ENCODE data around the gene C19orf81. TPM values are rescaled to one million over a fixed set of nuclear protein-coding genes. Genes with fewer than 3 reads are reported as not detected.

The C19orf81 gene
- total and polyA plus RNA-seq, 7 donors: not detected

GRCh38 chr19:50668879-50669278, 19.6 kb downstream of the C19orf81 start:
- TF ChIP-seq CTCF (IDR thresholded peaks at IDR 0.05) (no peak), EP300 (IDR thresholded peaks at IDR 0.05) (no peak), POLR2AphosphoS5 (IDR thresholded peaks at IDR 0.05) (no peak), POLR2A (IDR thresholded peaks at IDR 0.05) (no peak)
- intact Hi-C loops (cut with DNase I): loop anchor here (5.0 kb wide), 1 partner anchor 113 kb away; no protein-coding TSS in a partner anchor
- Histone ChIP-seq H3K9me3 (no peaks in the 10 kb centered on the region), H3K36me3 (no peaks in the 10 kb centered on the region), H3K27ac (no peak overlapping the region), H3K4me3 (no peak overlapping the region), H3K27me3 (peaks cover 39 to 92% (median 43%) of the 10 kb centered on the region in 3 donors), H3K4me1 (peaks cover 0 to 24% (median 8%) of the 10 kb centered on the region in 4 donors)
- WGBS, 2 donors: 37 to 52% methylated on average over 20 of the region's 20 CpGs
- DNase-seq: no peak

DNA sequence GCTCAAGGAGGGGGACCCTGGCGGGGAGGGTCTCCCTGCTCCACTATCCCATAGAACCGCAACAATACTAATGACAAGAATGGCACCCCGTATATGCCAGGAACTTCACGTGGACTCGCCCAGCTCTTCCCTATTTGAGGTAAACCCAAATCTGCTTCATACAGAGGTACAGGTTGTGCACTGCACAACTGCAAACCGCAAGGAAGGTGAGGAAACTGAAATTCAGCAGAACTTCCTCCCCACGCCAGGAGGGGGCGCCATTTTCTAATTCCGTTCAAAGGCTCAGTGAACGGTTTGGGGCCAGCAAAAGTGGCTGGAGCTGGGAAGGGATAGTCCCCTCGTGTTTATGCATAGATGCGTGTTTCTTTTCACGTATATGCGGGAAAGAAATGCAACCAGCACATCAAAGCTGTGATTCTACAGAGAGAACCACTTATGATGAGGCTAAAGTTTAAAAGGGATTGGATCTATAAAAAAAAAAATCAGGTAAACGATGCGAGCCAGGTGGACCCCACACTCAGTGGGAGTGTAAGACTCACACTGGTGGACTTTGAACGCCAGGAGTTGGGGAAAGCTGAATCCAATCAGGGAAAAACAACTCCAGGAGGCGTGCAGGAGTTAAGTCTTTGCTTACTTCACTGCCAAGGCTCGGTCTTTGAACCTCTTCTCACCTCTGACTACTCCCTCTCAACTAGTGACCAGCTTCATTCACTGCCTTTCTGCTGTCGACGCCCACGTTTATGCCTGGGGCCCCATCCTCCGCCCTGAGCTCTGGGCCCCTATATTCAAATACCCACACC, 20.3 kb downstream of the C19orf81 start:
- TF ChIP-seq CTCF (IDR thresholded peaks at IDR 0.05) (peak in 3 of 4 experiments; percentile 47 to 65 (median 49)), POLR2A (IDR thresholded peaks at IDR 0.05) (no peak), EP300 (IDR thresholded peaks at IDR 0.05) (no peak)
- intact Hi-C loops (cut with DNase I): loop anchor here (5.0 kb wide), 1 partner anchor 113 kb away; no protein-coding TSS in a partner anchor
- no peaks in the 10 kb centered on the region for H3K36me3 ChIP-seq
- peaks cover 39 to 93% (median 43%) of the 10 kb centered on the region in 3 donors for H3K27me3 ChIP-seq
- H3K4me3 ChIP-seq: no peak overlapping the region
- DNase-seq: no peak
- WGBS, 2 donors: 28 to 41% methylated on average over 23 of the region's 23 CpGs
- no peaks in the 10 kb centered on the region for H3K9me3 ChIP-seq
- peaks cover 0 to 24% (median 8%) of the 10 kb centered on the region in 4 donors for H3K4me1 ChIP-seq
- no peak overlapping the region for H3K27ac ChIP-seq

DNA sequence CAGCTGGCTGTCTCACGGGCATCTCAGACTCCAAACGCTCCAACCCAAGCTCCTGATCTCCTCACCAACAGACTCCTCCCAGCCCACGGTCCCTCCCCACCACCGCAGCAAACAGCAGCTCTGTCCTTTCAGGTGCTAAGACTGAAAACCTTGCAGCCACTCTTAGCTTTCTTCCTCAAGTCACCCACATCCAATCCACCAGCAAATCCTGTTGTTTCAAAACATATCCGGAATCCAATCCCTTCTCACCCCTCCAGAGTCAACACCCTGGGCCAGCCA, 20.8 kb downstream of the C19orf81 start:
- DNase-seq: no peak
- 19 to 34% methylated on average over 5 of the region's 5 CpGs for WGBS, 2 donors
- Histone ChIP-seq H3K27me3 (peaks cover 39 to 94% (median 43%) of the 10 kb centered on the region in 3 donors), H3K36me3 (no peaks in the 10 kb centered on the region), H3K4me1 (peaks cover 0 to 24% (median 8%) of the 10 kb centered on the region in 4 donors), H3K27ac (no peak overlapping the region), H3K9me3 (no peaks in the 10 kb centered on the region), H3K4me3 (no peak overlapping the region)
- intact Hi-C loops (cut with DNase I): no loop called here
- no peak for TF ChIP-seq POLR2A (IDR thresholded peaks at IDR 0.05)
- TF ChIP-seq CTCF (IDR thresholded peaks at IDR 0.05): no peak
- no peak for TF ChIP-seq EP300 (IDR thresholded peaks at IDR 0.05)
- TF ChIP-seq POLR2AphosphoS5 (IDR thresholded peaks at IDR 0.05): no peak

DNA sequence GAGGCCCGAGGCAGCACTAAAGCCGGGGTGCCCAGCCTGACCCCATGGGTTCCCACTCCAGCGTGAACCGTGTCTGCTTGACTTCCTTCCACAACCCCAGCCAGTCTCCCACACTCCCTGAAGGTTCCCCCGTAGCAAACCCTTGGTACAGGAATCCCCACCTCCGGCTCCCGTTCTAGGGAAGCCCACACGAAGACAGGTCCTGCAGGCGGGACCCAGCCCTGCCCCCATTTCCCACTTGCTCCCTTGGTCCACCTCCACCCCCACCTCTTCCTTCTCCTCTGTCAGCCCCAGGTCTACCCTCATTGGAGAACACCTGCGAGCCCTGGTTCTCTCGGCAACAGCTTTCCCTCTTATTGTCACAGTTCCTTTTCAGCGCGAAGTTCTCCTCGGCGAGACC, 23.9 kb downstream of the C19orf81 start:
- Histone ChIP-seq H3K4me3 (no peak overlapping the region), H3K27me3 (peaks cover 18 to 75% (median 26%) of the 10 kb centered on the region in 3 donors), H3K36me3 (no peaks in the 10 kb centered on the region), H3K9me3 (no peaks in the 10 kb centered on the region), H3K27ac (no peak overlapping the region), H3K4me1 (peaks cover 0 to 4% (median under 1%) of the 10 kb centered on the region in 4 donors)
- intact Hi-C loops (cut with DNase I): no loop called here
- 25 to 30% methylated on average over 15 of the region's 15 CpGs for WGBS, 2 donors
- DNase-seq: no peak
- TF ChIP-seq EP300 (IDR thresholded peaks at IDR 0.05) (no peak), CTCF (IDR thresholded peaks at IDR 0.05) (no peak), POLR2AphosphoS5 (IDR thresholded peaks at IDR 0.05) (no peak), POLR2A (IDR thresholded peaks at IDR 0.05) (no peak)

Measured in sigmoid colon (tissue), 7 donors.